NCI-H2227 (cell line): Measurements from ENCODE around the gene MEI1.

Source experiments
- DNase-seq: peaks from one replicate; lab custom pipeline; 2025; ENCODE audit not compliant: unreplicated experiment; lab: John Stamatoyannopoulos, UW

The MEI1 gene

GRCh38 chr22:41836551-41836950 lies 137.2 kb downstream of the MEI1 start:
- no peak for DNase-seq

- no peak for DNase-seq
Observed at GRCh38 chr22:41838842-41839618, 139.7 kb downstream of the MEI1 start.

- no peak for DNase-seq
Observed at GRCh38 chr22:41840216-41840615, 140.9 kb downstream of the MEI1 start.

- DNase-seq, result no peak
Observed at GRCh38 chr22:41841085-41841712, 141.9 kb downstream of the MEI1 start.

- no peak for DNase-seq
Observed at GRCh38 chr22:41842996-41843970, 144.0 kb downstream of the MEI1 start.

- DNase-seq, result no peak
Observed at GRCh38 chr22:41844036-41844435, 144.7 kb downstream of the MEI1 start.

- DNase-seq, result no peak
Observed at GRCh38 chr22:41844513-41844912, 145.2 kb downstream of the MEI1 start.

- no peak for DNase-seq
Observed at GRCh38 chr22:41845380-41846267, 146.3 kb downstream of the MEI1 start.

GRCh38 chr22:41846268-41846987 lies 147.1 kb downstream of the MEI1 start:
- DNase-seq, result peak; percentile 44

GRCh38 chr22:41847300-41847699 lies 148.0 kb downstream of the MEI1 start:
- DNase-seq, result no peak

- DNase-seq, result no peak
Observed at GRCh38 chr22:41848468-41848867, 149.2 kb downstream of the MEI1 start.
